ENCODE data around the gene CRTC1. TPM values are rescaled to one million over a fixed set of nuclear protein-coding genes. Genes with fewer than 3 reads are reported as not detected.

CRTC1 gene
- total and polyA plus RNA-seq, 2 of the 13 experiments (the other 11 are each of a cell fraction or from before 2014, with no cell fraction given) = 2.0 to 2.7 TPM

GRCh38 chr19:18802354-18802753, 118.9 kb downstream of the CRTC1 start:
- H3K9ac ChIP-seq (ENCODE audit: insufficient read depth, low read depth, low read length) = no peak overlapping the region
- no peaks in the 10 kb centered on the region for H4K20me1 ChIP-seq (ENCODE audit: insufficient read depth, low read length)
- no CpG with 5 or more reads among the region's 11 CpGs for WGBS (ENCODE audit: low lambda C conversion rate)
- peaks cover 0 to 5% of the 10 kb centered on the region in 2 experiments; a peak in 2 of 5 replicates for H3K27me3 ChIP-seq (ENCODE audit: control insufficient read depth in 1 of 2, insufficient read depth in 2 of 2, low read length in 2 of 2)
- H3K36me3 ChIP-seq (replicated peaks in 1 of 2; ENCODE audit: control insufficient read depth in 1 of 2, insufficient read depth in 2 of 2, low read length in 2 of 2) = no peaks in the 10 kb centered on the region
- DNase-seq (ENCODE audit: low spot score) (peak; percentile 50), ATAC-seq (peak; percentile 48), FAIRE-seq (peak; percentile 4)
- TF ChIP-seq NFYB (CRISPR knock-in tag; IDR thresholded peaks at IDR 0.05) (peak; percentile 58; the same call in 1 of the 2 replicates), ZHX2 (IDR thresholded peaks at IDR 0.05; ENCODE audit: low read depth) (no peak), ZHX2 (CRISPR knock-in tag; IDR thresholded peaks at IDR 0.05; ENCODE audit: borderline replicate concordance) (no peak), CREB1 (IDR thresholded peaks at IDR 0.05) (no peak), CREB1 (CRISPR knock-in tag; IDR thresholded peaks at IDR 0.05) (peak; percentile 32; the same call in 1 of the 2 replicates), NFYC (CRISPR knock-in tag; IDR thresholded peaks at IDR 0.05) (peak; percentile 72)
- CTCF ChIA-PET (ENCODE audit: low intra/inter-chr PET ratio, low total read pairs) = no interaction called here
- no peak overlapping the region for H3K4me3 ChIP-seq (replicated peaks in 1 of 3; ENCODE audit: insufficient read depth in 1 of 3, low read depth in 2 of 3, low read length in 3 of 3)
- no peak overlapping the region for H3K27ac ChIP-seq (ENCODE audit: extremely low read length, insufficient read depth, low read length)
- H3K4me1 ChIP-seq (ENCODE audit: insufficient read depth, low read length) = peaks cover 71% of the 10 kb centered on the region
- H3K9me3 ChIP-seq (ENCODE audit: low read length) = no peaks in the 10 kb centered on the region
- in situ Hi-C loops (cut with HindIII; ENCODE audit: extremely low pct_ligation_motif_present, low pct_unique_long_range_greater_than_20kb) (no loop called here), intact Hi-C loops (cut with micrococcal nuclease; ENCODE audit: unreplicated experiment) (no loop called here)
- no peaks in the 10 kb centered on the region for H3K79me2 ChIP-seq (ENCODE audit: insufficient read depth, low read length)
- BruUV-seq (replicated peaks) = no TSS peak
- no peak overlapping the region for H3K4me2 ChIP-seq (ENCODE audit: low read depth, low read length)
- no peak overlapping the region for H2AFZ ChIP-seq (ENCODE audit: low read length)
- POLR2A ChIA-PET = no interaction called here

Measured in HepG2 (cell line).